HepG2 (cell line): ENCODE data around the gene IFNAR2. TPM values are rescaled to one million over a fixed set of nuclear protein-coding genes. Genes with fewer than 3 reads are reported as not detected.

Source experiments
- BRCA1 ChIP-seq: sonication (generic); formaldehyde crosslinking; IDR thresholded peaks from 2 replicates; pipeline ENCODE4 v1.4.0; 2020; ENCODE audit warnings: missing genetic modification reagents
- NCOA5 ChIP-seq: sonication (generic); formaldehyde crosslinking; IDR thresholded peaks from 2 replicates; pipeline ENCODE4 v1.4.0; 2020; ENCODE audit warnings: missing genetic modification reagents
- REPIN1 ChIP-seq: sonication (generic); formaldehyde crosslinking; IDR thresholded peaks from 2 replicates; pipeline ENCODE4 v1.8.0; 2022; ENCODE audit warnings: missing genetic modification reagents, low read depth, mild to moderate bottlenecking, borderline replicate concordance
- RXRB ChIP-seq: IDR thresholded peaks from 2 replicates; pipeline ENCODE4 v1.6.1; 2016; ENCODE audit warnings: borderline replicate concordance, missing genetic modification reagents, missing compliant biosample characterization
- SMAD9 ChIP-seq: sonication (generic); formaldehyde crosslinking; IDR thresholded peaks from 2 replicates; pipeline ENCODE4 v1.5.1; 2020; ENCODE audit warnings: mild to moderate bottlenecking, missing genetic modification reagents
- ZNF17 ChIP-seq: sonication (generic); formaldehyde crosslinking; IDR thresholded peaks from 2 replicates; pipeline ENCODE4 v1.5.0; 2020; ENCODE audit warnings: mild to moderate bottlenecking, missing genetic modification reagents
- ZNF264 ChIP-seq: sonication (generic); formaldehyde crosslinking; IDR thresholded peaks from 2 replicates; pipeline ENCODE4 v1.4.0; 2020; ENCODE audit warnings: missing genetic modification reagents
- ZNF337 ChIP-seq: sonication (generic); formaldehyde crosslinking; IDR thresholded peaks from 2 replicates; pipeline ENCODE4 v1.5.1; 2020; ENCODE audit warnings: missing genetic modification reagents, low read depth, mild to moderate bottlenecking, borderline replicate concordance
- ZNF614 ChIP-seq: IDR thresholded peaks from 2 replicates; pipeline ENCODE4 v1.6.1; 2018; ENCODE audit warnings: missing biosample characterization, missing genetic modification reagents, inconsistent platforms, borderline replicate concordance
- ZNF670 ChIP-seq: sonication (generic); formaldehyde crosslinking; IDR thresholded peaks from 2 replicates; pipeline ENCODE4 v1.8.0; 2022; ENCODE audit warnings: mild to moderate bottlenecking, missing genetic modification reagents, borderline replicate concordance
- ZSCAN29 ChIP-seq: sonication (generic); formaldehyde crosslinking; conservative IDR thresholded peaks from 2 replicates; pipeline ENCODE4 v1.4.0; 2020; ENCODE audit warnings: mild to moderate bottlenecking, missing genetic modification reagents
- polyA plus RNA-seq, 8 experiments: library from polyadenylated mRNA; depleted of rRNA in 3 of 8; stranded (reverse) in 7 of 8; unstranded in 1 of 8; fragments of >200 nt; fragmentation: Illumina TruSeq in 4 of 8; extraction: Trizol in 4 of 8; gene quantifications; 2 replicates each; pipeline versions ENCODE4 v1.2.1 to v1.2.3, GENCODE V29; 2011 to 2016; ENCODE audit warnings: low read depth in 4 of 8, missing spikeins in 1 of 8, mixed read lengths in 1 of 8; ENCODE audit not compliant: insufficient read depth in 1 of 8
- total RNA-seq, 5 experiments: library from RNA; depleted of rRNA; stranded (reverse); fragments of >200 nt; fragmentation: Illumina TruSeq; extraction: Trizol; gene quantifications; 2 replicates each; pipeline ENCODE4 v1.2.3, GENCODE V29; 2016; ENCODE audit warnings: low read depth in 1 of 5
- TF ChIP-seq, protein P1 (sequence below): sonication (generic); formaldehyde crosslinking; IDR thresholded peaks from 2 replicates; pipeline ENCODE4 v1.4.0; 2020; ENCODE audit warnings: missing genetic modification reagents, mild to moderate bottlenecking, borderline replicate concordance
- TF ChIP-seq, protein P2 (sequence below): sonication (generic); formaldehyde crosslinking; IDR thresholded peaks from 2 replicates; pipeline ENCODE4 v1.4.0; 2020; ENCODE audit warnings: missing genetic modification reagents, borderline replicate concordance
- TF ChIP-seq, protein P3 (sequence below): IDR thresholded peaks from 2 replicates; pipeline ENCODE4 v1.6.1; 2016; ENCODE audit warnings: low read depth
- TF ChIP-seq, protein P4 (sequence below): sonication (generic); formaldehyde crosslinking; conservative IDR thresholded peaks from 2 replicates; pipeline ENCODE4 v1.5.0; 2020; ENCODE audit warnings: missing genetic modification reagents
- TF ChIP-seq, protein P5 (sequence below): sonication (generic); formaldehyde crosslinking; IDR thresholded peaks from 2 replicates; pipeline ENCODE4 v1.5.0; 2020; ENCODE audit warnings: mild to moderate bottlenecking, missing genetic modification reagents

The IFNAR2 gene
- total and polyA plus RNA-seq, 2 of the 13 experiments (the other 11 are each of a cell fraction or from before 2014, with no cell fraction given): 5.1 to 24.1 TPM

DNA sequence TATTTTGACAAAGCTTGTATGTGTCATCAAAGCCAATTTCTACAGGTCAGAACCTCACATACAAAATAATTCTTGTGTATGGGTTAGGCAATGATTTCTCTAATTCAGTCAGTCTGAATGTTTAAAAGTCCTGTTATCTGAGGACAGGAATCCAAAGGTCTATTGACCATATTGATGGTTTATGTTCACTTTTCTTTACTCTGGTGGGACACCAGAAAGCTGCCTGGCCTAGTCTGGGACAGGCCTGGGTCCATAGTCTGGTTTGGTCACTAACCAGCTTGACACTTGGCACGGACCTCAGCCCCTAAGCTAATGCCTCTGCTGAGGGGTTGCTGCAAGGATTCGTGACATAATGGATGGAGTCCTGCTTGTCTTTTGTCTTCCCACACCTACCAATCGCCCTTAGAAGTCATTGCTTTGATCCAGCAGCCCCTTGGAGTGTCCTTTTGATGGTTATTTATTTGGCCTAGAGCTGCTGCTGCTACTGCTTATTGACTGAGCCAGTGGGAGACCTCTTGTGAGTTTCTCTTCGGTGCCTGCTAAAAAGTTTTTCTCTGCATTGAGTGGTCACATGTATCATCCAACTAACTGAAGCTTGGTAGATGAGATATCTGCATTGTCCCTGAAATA, 15.7 kb downstream of the IFNAR2 start (continued):
- TF ChIP-seq, protein P1, sequence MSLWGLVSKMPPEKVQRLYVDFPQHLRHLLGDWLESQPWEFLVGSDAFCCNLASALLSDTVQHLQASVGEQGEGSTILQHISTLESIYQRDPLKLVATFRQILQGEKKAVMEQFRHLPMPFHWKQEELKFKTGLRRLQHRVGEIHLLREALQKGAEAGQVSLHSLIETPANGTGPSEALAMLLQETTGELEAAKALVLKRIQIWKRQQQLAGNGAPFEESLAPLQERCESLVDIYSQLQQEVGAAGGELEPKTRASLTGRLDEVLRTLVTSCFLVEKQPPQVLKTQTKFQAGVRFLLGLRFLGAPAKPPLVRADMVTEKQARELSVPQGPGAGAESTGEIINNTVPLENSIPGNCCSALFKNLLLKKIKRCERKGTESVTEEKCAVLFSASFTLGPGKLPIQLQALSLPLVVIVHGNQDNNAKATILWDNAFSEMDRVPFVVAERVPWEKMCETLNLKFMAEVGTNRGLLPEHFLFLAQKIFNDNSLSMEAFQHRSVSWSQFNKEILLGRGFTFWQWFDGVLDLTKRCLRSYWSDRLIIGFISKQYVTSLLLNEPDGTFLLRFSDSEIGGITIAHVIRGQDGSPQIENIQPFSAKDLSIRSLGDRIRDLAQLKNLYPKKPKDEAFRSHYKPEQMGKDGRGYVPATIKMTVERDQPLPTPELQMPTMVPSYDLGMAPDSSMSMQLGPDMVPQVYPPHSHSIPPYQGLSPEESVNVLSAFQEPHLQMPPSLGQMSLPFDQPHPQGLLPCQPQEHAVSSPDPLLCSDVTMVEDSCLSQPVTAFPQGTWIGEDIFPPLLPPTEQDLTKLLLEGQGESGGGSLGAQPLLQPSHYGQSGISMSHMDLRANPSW (CRISPR knock-in tag): no peak
- TF ChIP-seq REPIN1 (CRISPR knock-in tag) (0 out of 2 replicates have a peak, but pooled peaks have one; percentile 65), ZNF17 (CRISPR knock-in tag) (no peak), ZNF670 (no peak), RXRB (CRISPR knock-in tag) (0 out of 2 replicates have a peak, but pooled peaks have one; percentile 28), BRCA1 (CRISPR knock-in tag) (no peak), ZSCAN29 (CRISPR knock-in tag) (no peak), NCOA5 (CRISPR knock-in tag) (no peak), ZNF264 (peak; percentile 92; the same call in 1 of the 2 replicates), ZNF614 (CRISPR knock-in tag) (no peak), SMAD9 (CRISPR knock-in tag) (no peak), ZNF337 (CRISPR knock-in tag) (no peak)
- TF ChIP-seq, protein P2, sequence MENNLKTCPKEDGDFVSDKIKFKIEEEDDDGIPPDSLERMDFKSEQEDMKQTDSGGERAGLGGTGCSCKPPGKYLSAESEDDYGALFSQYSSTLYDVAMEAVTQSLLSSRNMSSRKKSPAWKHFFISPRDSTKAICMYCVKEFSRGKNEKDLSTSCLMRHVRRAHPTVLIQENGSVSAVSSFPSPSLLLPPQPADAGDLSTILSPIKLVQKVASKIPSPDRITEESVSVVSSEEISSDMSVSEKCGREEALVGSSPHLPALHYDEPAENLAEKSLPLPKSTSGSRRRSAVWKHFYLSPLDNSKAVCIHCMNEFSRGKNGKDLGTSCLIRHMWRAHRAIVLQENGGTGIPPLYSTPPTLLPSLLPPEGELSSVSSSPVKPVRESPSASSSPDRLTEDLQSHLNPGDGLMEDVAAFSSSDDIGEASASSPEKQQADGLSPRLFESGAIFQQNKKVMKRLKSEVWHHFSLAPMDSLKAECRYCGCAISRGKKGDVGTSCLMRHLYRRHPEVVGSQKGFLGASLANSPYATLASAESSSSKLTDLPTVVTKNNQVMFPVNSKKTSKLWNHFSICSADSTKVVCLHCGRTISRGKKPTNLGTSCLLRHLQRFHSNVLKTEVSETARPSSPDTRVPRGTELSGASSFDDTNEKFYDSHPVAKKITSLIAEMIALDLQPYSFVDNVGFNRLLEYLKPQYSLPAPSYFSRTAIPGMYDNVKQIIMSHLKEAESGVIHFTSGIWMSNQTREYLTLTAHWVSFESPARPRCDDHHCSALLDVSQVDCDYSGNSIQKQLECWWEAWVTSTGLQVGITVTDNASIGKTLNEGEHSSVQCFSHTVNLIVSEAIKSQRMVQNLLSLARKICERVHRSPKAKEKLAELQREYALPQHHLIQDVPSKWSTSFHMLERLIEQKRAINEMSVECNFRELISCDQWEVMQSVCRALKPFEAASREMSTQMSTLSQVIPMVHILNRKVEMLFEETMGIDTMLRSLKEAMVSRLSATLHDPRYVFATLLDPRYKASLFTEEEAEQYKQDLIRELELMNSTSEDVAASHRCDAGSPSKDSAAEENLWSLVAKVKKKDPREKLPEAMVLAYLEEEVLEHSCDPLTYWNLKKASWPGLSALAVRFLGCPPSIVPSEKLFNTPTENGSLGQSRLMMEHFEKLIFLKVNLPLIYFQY: 0 out of 2 replicates have a peak, but pooled peaks have one; percentile 65
- TF ChIP-seq, protein P3, sequence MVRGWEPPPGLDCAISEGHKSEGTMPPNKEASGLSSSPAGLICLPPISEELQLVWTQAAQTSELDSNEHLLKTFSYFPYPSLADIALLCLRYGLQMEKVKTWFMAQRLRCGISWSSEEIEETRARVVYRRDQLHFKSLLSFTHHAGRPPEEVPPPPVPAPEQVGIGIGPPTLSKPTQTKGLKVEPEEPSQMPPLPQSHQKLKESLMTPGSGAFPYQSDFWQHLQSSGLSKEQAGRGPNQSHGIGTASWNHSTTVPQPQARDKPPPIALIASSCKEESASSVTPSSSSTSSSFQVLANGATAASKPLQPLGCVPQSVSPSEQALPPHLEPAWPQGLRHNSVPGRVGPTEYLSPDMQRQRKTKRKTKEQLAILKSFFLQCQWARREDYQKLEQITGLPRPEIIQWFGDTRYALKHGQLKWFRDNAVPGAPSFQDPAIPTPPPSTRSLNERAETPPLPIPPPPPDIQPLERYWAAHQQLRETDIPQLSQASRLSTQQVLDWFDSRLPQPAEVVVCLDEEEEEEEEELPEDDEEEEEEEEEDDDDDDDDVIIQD: no peak
- TF ChIP-seq, protein P4, sequence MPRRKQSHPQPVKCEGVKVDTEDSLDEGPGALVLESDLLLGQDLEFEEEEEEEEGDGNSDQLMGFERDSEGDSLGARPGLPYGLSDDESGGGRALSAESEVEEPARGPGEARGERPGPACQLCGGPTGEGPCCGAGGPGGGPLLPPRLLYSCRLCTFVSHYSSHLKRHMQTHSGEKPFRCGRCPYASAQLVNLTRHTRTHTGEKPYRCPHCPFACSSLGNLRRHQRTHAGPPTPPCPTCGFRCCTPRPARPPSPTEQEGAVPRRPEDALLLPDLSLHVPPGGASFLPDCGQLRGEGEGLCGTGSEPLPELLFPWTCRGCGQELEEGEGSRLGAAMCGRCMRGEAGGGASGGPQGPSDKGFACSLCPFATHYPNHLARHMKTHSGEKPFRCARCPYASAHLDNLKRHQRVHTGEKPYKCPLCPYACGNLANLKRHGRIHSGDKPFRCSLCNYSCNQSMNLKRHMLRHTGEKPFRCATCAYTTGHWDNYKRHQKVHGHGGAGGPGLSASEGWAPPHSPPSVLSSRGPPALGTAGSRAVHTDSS (CRISPR knock-in tag): no peak
- TF ChIP-seq, protein P5, sequence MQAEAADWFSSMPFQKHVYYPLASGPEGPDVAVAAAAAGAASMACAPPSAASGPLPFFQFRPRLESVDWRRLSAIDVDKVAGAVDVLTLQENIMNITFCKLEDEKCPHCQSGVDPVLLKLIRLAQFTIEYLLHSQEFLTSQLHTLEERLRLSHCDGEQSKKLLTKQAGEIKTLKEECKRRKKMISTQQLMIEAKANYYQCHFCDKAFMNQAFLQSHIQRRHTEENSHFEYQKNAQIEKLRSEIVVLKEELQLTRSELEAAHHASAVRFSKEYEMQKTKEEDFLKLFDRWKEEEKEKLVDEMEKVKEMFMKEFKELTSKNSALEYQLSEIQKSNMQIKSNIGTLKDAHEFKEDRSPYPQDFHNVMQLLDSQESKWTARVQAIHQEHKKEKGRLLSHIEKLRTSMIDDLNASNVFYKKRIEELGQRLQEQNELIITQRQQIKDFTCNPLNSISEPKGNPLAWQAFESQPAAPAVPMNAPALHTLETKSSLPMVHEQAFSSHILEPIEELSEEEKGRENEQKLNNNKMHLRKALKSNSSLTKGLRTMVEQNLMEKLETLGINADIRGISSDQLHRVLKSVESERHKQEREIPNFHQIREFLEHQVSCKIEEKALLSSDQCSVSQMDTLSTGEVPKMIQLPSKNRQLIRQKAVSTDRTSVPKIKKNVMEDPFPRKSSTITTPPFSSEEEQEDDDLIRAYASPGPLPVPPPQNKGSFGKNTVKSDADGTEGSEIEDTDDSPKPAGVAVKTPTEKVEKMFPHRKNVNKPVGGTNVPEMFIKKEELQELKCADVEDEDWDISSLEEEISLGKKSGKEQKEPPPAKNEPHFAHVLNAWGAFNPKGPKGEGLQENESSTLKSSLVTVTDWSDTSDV (CRISPR knock-in tag): no peak
